Activated T-helper 2 cell treated with anti-CD3 and anti-CD28 coated beads, Interferon-gamma antibody, Interleukin-2, Interleukin-4, amounts not matched to agents 10 μg/mL and 5 μg/mL and 100 μg/mL, durations not matched to agents 14 hours and 24 hours and 36 hours (primary cell): ENCODE results near the gene TRA2B. TPM values are rescaled to one million over a fixed set of nuclear protein-coding genes. Genes with fewer than 3 reads are reported as not detected.

Source experiments
- DNase-seq: peaks from one replicate; pipeline ENCODE4 v3.0.0; 2021; ENCODE audit warnings: low spot score
- H3K27ac Mint-ChIP-seq: one replicate; pipeline ENCODE4 v1.8.0; 2021; ENCODE audit warnings: mixed read lengths
- H3K27me3 Mint-ChIP-seq: one replicate; pipeline ENCODE4 v1.8.0; 2021; ENCODE audit warnings: low read depth, mixed read lengths
- H3K36me3 Mint-ChIP-seq: one replicate; pipeline ENCODE4 v1.8.0; 2021; ENCODE audit warnings: low read depth, mixed read lengths
- H3K4me1 Mint-ChIP-seq: one replicate; pipeline ENCODE4 v1.8.0; 2021; ENCODE audit warnings: low read depth, mixed read lengths
- H3K4me3 Mint-ChIP-seq: one replicate; pipeline ENCODE4 v1.8.0; 2021; ENCODE audit warnings: low read depth, mild to moderate bottlenecking, moderate library complexity, mixed read lengths
- H3K9me3 Mint-ChIP-seq: one replicate; pipeline ENCODE4 v1.8.0; 2021; ENCODE audit warnings: mixed read lengths
- intact Hi-C: fragments of 100-400 bp; cut with micrococcal nuclease; formaldehyde crosslinking; loops from one replicate; pipeline ENCODE4 v1.15.1; 2023
- total RNA-seq: library from RNA; stranded (reverse); gene quantifications from 2 replicates; pipeline ENCODE4 v1.2.3, GENCODE V29; 2022

TRA2B gene
- total RNA-seq, 1 donor from 2014 or later, result 277 TPM

DNA sequence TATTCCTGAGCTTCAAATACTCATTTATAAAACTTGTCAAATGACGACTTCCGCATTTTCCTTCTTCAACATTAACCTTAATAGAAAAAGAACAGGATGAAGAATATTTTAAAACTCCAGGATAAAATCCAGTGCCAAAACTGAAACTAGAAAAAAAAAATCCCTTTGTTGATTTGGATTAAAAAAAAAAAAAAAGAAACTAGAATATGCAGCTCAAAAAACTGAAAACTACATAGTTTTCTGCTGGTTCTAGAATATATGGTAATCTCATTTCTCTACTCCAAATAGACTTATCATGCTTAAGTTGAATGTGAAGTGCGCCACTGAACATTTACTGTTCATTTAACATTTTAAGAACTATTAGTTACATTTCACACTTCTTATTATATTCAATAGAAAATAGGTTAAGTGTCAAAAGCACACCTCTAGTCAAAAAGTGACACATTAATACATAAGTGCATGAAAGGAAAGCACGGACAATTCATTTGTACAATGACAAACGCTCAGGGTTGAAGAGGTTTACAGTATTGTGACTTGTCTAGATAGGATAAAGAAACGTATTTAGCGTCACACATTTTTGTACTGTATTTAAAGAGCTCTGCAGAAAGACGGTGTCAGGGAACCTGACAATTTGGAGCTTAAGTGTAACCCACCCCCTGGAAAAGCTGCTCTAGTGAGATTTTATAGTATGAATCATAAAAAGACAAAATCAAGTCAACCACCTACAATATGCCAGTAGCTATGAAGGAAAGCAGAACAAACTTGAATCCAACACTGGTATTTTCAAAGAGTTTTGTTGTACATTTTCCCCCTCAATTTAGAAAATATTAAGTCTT lies 5.8 kb downstream of the TRA2B start:
- intact Hi-C loops, result loop anchor here (10.0 kb wide), 2 partner anchors 107 to 1203 kb away; partner anchors contain the start of genes IGF2BP2 and RPL39L
- peaks cover 93% of the 10 kb centered on the region for H3K36me3 Mint-ChIP-seq
- peak overlapping the region; percentile 98 for H3K4me3 Mint-ChIP-seq
- peaks cover 78% of the 10 kb centered on the region for H3K4me1 Mint-ChIP-seq
- no peaks in the 10 kb centered on the region for H3K9me3 Mint-ChIP-seq
- no peaks in the 10 kb centered on the region for H3K27me3 Mint-ChIP-seq
- DNase-seq, result no peak
- H3K27ac Mint-ChIP-seq, result peak overlapping the region; percentile 56

GRCh38 chr3:185930393-185931107 lies 7.3 kb downstream of the TRA2B start:
- Mint-ChIP-seq H3K4me3 (peak overlapping the region; percentile 80), H3K27ac (peak overlapping the region; percentile 40), H3K27me3 (no peaks in the 10 kb centered on the region), H3K9me3 (no peaks in the 10 kb centered on the region), H3K4me1 (peaks cover 87% of the 10 kb centered on the region), H3K36me3 (peaks cover 93% of the 10 kb centered on the region)
- no peak for DNase-seq
- intact Hi-C loops, result loop anchor here (10.0 kb wide), 2 partner anchors 106 to 1204 kb away; partner anchors contain the start of genes IGF2BP2 and RPL39L

DNA sequence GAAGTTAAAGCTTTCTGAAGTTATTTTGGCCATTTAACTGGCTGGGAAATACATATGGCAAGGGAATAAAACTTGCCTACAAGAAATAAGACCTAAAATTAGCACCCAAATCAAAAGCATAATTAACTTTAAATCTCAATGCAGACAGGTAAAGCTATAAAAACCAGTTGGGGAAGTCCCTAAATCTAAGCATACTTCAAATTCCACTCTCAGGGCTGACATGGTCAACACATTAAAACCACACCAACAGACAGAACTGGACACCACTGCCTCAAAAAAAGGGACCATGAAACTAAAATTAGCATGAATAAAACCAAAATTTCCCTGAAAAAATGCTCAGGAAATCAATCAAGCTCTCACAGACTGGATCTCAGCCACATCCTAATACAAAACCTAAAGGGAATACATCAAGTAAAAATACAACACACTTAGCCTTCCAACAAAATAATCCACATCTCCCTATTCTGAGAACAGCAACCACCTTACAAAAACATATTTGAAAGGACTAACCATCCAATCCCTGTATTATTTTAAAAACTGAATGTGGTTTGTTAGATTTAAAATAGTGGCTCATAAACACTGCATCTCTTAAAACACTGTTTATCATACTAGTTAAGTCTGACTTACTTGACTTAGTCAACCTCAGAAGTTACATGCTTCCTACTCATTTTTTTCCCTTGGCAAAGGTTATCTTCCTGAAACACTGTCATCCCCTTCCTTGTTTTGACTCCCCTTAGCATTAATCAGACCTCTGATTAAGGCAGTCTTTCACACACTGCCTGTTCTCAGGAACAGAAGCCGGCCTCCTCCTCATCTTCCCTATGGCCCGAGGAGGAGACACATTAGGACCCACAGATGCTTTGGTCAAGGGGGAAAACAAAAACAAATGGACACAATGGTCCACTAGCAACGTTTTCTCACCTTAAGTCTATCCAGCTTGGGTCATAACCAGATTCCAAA lies 8.3 kb downstream of the TRA2B start:
- intact Hi-C loops, result loop anchor here (2.0 to 10.0 kb wide), 3 partner anchors 15 to 1205 kb away; partner anchors contain the start of genes IGF2BP2 and RPL39L
- peak overlapping the region; percentile 92 for H3K27ac Mint-ChIP-seq

DNA sequence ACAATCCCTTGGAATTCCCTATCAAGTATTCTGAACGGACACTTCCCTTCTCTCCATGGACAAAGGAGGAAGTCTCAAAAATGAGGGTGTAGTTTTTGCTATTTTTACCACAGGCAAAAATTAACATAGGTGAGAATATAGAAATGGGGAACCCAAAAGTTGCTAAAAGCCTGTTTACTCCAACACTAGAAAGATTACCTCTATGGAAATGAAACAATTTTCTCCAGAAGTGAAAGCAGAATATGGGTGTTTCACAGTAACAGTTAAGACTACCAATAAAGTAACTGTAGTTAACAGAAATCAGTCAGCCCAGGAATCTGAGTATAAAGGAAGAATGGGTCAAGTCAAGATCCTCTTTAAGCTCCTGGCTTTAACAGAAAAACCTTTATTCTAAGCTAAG lies 9.3 kb downstream of the TRA2B start:
- DNase-seq, result no peak
- Mint-ChIP-seq H3K9me3 (no peaks in the 10 kb centered on the region), H3K27me3 (no peaks in the 10 kb centered on the region), H3K4me1 (peaks cover 76% of the 10 kb centered on the region), H3K4me3 (peak overlapping the region; percentile 80), H3K27ac (peak overlapping the region; percentile 75), H3K36me3 (peaks cover 93% of the 10 kb centered on the region)
- intact Hi-C loops, result loop anchor here (1.0 to 2.0 kb wide), 2 partner anchors 8 to 14 kb away; no protein-coding TSS in a partner anchor

More for the DNA sequence above, 8.3 kb downstream of the TRA2B start:
- Mint-ChIP-seq H3K27me3 (no peaks in the 10 kb centered on the region), H3K9me3 (no peaks in the 10 kb centered on the region), H3K36me3 (peaks cover 93% of the 10 kb centered on the region), H3K4me3 (peak overlapping the region; percentile 80), H3K4me1 (peaks cover 83% of the 10 kb centered on the region)
- no peak for DNase-seq

DNA sequence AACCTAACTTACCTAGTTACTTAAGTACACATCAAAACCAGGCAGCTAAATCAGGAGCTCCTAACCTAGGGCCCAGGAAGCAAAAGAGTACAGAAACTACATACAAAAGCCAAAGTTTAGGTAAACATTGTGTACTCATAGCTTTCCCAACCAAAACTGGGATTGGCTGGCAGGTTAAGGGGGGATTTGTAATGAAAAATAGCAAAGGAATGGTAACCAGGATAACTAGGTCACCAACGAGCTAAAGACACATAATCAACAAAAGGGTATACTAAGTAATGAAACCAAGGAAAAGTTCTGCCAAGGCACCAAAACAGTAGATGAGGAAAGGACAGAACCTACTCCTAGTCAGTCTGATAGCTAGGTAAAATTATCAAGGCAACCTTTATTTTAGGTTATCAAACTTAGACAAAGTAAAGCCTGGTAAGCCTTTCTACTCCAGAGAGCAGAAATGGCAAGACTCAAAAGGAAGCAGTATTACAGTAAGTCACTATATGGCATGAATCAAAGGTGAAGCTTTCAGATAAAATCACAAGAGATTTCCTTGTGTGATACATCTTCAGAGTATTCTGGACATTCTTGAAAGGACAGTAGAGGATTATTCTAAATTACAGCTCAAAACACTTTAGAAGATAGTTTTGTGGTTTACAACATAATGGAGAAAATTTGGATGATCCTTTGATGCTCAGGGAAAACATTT lies 10.2 kb downstream of the TRA2B start:
- H3K27me3 Mint-ChIP-seq, result no peaks in the 10 kb centered on the region
- intact Hi-C loops, result loop anchor here (1.0 to 2.0 kb wide), 2 partner anchors 9 to 13 kb away; no protein-coding TSS in a partner anchor
- DNase-seq, result no peak
- H3K36me3 Mint-ChIP-seq, result peaks cover 99% of the 10 kb centered on the region
- H3K9me3 Mint-ChIP-seq, result no peaks in the 10 kb centered on the region
- peaks cover 76% of the 10 kb centered on the region for H3K4me1 Mint-ChIP-seq
- H3K4me3 Mint-ChIP-seq, result peak overlapping the region; percentile 37
- H3K27ac Mint-ChIP-seq, result peak overlapping the region; percentile 75

DNA sequence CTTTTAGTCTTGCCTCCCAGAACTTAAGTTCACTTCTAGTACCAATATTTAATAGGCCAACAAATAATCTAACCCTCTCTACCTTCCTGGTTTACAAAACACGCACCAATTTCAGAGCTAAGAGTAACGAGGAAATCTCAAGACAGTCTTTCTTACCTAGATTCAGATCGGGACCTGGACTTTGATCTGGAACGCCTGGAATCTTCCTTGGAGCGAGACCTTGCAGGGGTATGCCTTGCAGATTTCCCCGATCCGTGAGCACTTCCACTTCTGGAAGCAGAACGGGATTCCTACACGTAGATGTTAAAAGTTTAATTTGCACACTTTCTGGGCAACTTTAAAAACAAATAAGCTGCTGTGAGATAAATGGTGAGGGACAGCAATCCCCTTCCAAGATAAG lies 11.4 kb downstream of the TRA2B start:
- H3K4me3 Mint-ChIP-seq, result peak overlapping the region; percentile 48
- no peaks in the 10 kb centered on the region for H3K9me3 Mint-ChIP-seq
- peaks cover 71% of the 10 kb centered on the region for H3K4me1 Mint-ChIP-seq
- H3K36me3 Mint-ChIP-seq, result peaks cover 99% of the 10 kb centered on the region
- no peak for DNase-seq
- intact Hi-C loops, result no loop called here
- peak overlapping the region; percentile 58 for H3K27ac Mint-ChIP-seq
- no peaks in the 10 kb centered on the region for H3K27me3 Mint-ChIP-seq

GRCh38 chr3:185925353-185925752 lies 12.5 kb downstream of the TRA2B start:
- Mint-ChIP-seq H3K36me3 (peaks cover 99% of the 10 kb centered on the region), H3K9me3 (no peaks in the 10 kb centered on the region), H3K27ac (no peak overlapping the region), H3K4me1 (peaks cover 62% of the 10 kb centered on the region), H3K4me3 (no peak overlapping the region), H3K27me3 (no peaks in the 10 kb centered on the region)
- intact Hi-C loops, result no loop called here
- no peak for DNase-seq

DNA sequence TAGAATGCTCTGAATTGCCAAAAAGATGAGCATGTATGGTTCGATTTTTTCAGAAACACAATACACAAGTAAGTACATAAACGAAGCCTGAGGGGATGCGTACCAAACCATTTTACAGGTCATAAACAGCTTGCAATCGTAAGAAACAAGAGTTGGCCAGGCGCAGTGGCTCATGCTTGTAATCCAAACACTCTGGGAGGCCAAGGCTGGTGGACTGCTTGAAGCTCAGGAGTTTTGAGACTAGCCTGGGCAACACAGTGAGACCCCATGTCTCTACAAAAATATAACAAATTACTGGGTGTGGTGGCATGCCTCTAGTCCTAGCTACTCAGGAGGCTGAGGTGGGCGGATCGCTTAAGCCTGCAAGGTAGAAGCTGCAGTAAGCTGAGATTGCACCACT lies 13.4 kb downstream of the TRA2B start:
- Mint-ChIP-seq H3K27me3 (no peaks in the 10 kb centered on the region), H3K27ac (no peak overlapping the region), H3K4me3 (no peak overlapping the region), H3K36me3 (peaks cover 99% of the 10 kb centered on the region), H3K9me3 (no peaks in the 10 kb centered on the region), H3K4me1 (peaks cover 54% of the 10 kb centered on the region)
- intact Hi-C loops, result no loop called here
- DNase-seq, result no peak

DNA sequence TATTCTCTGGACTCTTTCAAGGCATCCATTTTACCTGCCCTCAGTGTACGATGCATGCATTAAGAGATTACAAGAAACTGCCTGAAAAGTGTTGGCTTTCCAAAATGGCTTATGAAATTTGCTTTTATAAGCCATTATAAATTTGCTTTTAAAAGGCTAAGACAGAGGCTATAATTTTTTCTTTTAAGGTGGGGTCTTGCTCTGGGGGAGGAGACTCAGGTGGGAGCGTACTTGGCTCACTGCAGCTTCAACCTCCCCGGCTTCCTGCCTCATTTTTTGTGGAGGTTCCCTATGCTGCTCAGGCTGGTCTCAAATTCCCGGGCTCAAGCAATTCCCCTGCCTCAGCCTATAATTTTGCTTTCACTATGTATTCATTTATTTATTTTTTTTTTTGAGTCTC lies 17.6 kb downstream of the TRA2B start:
- H3K27me3 Mint-ChIP-seq, result no peaks in the 10 kb centered on the region
- H3K27ac Mint-ChIP-seq, result no peak overlapping the region
- H3K36me3 Mint-ChIP-seq, result peaks cover 98% of the 10 kb centered on the region
- no peak for DNase-seq
- H3K9me3 Mint-ChIP-seq, result no peaks in the 10 kb centered on the region
- no peak overlapping the region for H3K4me3 Mint-ChIP-seq
- intact Hi-C loops, result no loop called here
- H3K4me1 Mint-ChIP-seq, result peaks cover 22% of the 10 kb centered on the region

GRCh38 chr3:185916042-185916833 lies 21.6 kb downstream of the TRA2B start:
- H3K27ac Mint-ChIP-seq, result no peak overlapping the region

GRCh38 chr3:185915642-185916041 lies 22.2 kb downstream of the TRA2B start:
- H3K4me3 Mint-ChIP-seq, result no peak overlapping the region
- no peak for DNase-seq
- H3K4me1 Mint-ChIP-seq, result peaks cover 6% of the 10 kb centered on the region
- intact Hi-C loops, result loop anchor here (2.0 kb wide), 1 partner anchor 13 kb away; no protein-coding TSS in a partner anchor
- H3K27ac Mint-ChIP-seq, result no peak overlapping the region
- no peaks in the 10 kb centered on the region for H3K27me3 Mint-ChIP-seq
- peaks cover 73% of the 10 kb centered on the region for H3K36me3 Mint-ChIP-seq
- H3K9me3 Mint-ChIP-seq, result no peaks in the 10 kb centered on the region

More at GRCh38 chr3:185916042-185916833, 21.6 kb downstream of the TRA2B start:
- intact Hi-C loops, result no loop called here
- Mint-ChIP-seq H3K4me1 (peaks cover 6% of the 10 kb centered on the region), H3K36me3 (peaks cover 79% of the 10 kb centered on the region), H3K4me3 (no peak overlapping the region), H3K9me3 (no peaks in the 10 kb centered on the region), H3K27me3 (no peaks in the 10 kb centered on the region)
- DNase-seq, result no peak
